Right atrium auricular region (tissue), 2 donors: ENCODE data around the gene RET. TPM values are rescaled to one million over a fixed set of nuclear protein-coding genes. Genes with fewer than 3 reads are reported as not detected.
"Not testable (repeated sequence)": the region's sequence is repeated elsewhere in the genome, so short reads cannot be mapped to it uniquely, and the experiment has no call there.

Experiments
- DNase-seq: peaks from one replicate; pipeline ENCODE4 v3.0.0-alpha.2; 2019; ENCODE audit warnings: low spot score
- H3K27ac ChIP-seq, 2 donors: fragments of 200-600 bp; sonication (generic); 1 replicate in 1 of 2; 2 replicates in 1 of 2; pipeline ENCODE4 v1.5.1; 2016 to 2019
- H3K27me3 ChIP-seq, 2 donors: fragments of 200-600 bp; sonication (generic); one replicate each; pipeline versions ENCODE4 v1.5.1 to v1.6.0; 2017 to 2019
- H3K36me3 ChIP-seq: fragments of 200-600 bp; sonication (generic); one replicate; pipeline ENCODE4 v1.5.1; 2016
- H3K4me1 ChIP-seq, 2 donors: fragments of 200-600 bp; sonication (generic); one replicate each; pipeline versions ENCODE4 v1.5.1 to v1.6.0; 2017 to 2019
- H3K4me3 ChIP-seq, 2 donors: fragments of 200-600 bp; sonication (generic); 1 replicate in 1 of 2; 2 replicates in 1 of 2; pipeline ENCODE4 v1.5.1; 2017 to 2019; ENCODE audit warnings: mild to moderate bottlenecking in 1 of 2, moderate library complexity in 1 of 2
- H3K9me3 ChIP-seq, 2 donors: fragments of 200-600 bp; sonication (generic); one replicate each; pipeline ENCODE4 v1.5.1; 2019
- total RNA-seq, 2 donors: library from RNA; depleted of rRNA; stranded (reverse); fragments of >200 nt; gene quantifications; one replicate each; pipeline ENCODE4 v1.1.0, GENCODE V29; 2016
- TF ChIP-seq, protein P1 (sequence below), 2 donors: fragments of 200-600 bp; sonication (generic); IDR thresholded peaks; one replicate each; pipeline ENCODE4 v1.5.1; 2019; ENCODE audit warnings: antibody characterized with exemption in 2 of 2

RET gene
- total RNA-seq, 2 donors from 2014 or later, result 0.12 to 0.44 TPM

DNA sequence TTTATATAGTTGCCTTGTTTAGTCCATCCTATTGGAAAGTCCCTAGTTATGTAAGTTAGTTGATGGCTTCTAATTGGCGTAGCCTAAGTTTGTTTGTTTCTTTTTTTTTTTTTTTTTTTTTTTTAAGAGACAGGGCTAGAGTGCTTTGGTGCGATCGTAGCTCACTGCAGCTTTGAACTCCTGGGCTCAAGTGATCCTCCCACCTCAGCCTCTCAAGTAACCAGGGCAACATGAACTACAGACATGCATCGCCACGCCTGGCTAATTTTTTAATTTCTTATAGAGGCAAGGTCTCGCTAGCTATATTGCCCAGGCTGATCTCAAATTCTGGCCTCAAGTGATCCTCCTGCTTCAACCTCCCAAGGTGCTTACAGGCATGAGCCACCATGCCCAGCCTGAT, 68.4 kb downstream of the RET start:
- H3K9me3 ChIP-seq, result no peaks in the 10 kb centered on the region
- peaks cover 0 to 5% of the 10 kb centered on the region in 2 donors for H3K4me1 ChIP-seq
- no peak overlapping the region for H3K27ac ChIP-seq
- H3K27me3 ChIP-seq, result no peaks in the 10 kb centered on the region
- no peak overlapping the region for H3K4me3 ChIP-seq
- TF ChIP-seq, protein P1, sequence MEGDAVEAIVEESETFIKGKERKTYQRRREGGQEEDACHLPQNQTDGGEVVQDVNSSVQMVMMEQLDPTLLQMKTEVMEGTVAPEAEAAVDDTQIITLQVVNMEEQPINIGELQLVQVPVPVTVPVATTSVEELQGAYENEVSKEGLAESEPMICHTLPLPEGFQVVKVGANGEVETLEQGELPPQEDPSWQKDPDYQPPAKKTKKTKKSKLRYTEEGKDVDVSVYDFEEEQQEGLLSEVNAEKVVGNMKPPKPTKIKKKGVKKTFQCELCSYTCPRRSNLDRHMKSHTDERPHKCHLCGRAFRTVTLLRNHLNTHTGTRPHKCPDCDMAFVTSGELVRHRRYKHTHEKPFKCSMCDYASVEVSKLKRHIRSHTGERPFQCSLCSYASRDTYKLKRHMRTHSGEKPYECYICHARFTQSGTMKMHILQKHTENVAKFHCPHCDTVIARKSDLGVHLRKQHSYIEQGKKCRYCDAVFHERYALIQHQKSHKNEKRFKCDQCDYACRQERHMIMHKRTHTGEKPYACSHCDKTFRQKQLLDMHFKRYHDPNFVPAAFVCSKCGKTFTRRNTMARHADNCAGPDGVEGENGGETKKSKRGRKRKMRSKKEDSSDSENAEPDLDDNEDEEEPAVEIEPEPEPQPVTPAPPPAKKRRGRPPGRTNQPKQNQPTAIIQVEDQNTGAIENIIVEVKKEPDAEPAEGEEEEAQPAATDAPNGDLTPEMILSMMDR (IDR thresholded peaks at IDR 0.05), result no peak
- no peaks in the 10 kb centered on the region for H3K36me3 ChIP-seq
- DNase-seq, result no peak

DNA sequence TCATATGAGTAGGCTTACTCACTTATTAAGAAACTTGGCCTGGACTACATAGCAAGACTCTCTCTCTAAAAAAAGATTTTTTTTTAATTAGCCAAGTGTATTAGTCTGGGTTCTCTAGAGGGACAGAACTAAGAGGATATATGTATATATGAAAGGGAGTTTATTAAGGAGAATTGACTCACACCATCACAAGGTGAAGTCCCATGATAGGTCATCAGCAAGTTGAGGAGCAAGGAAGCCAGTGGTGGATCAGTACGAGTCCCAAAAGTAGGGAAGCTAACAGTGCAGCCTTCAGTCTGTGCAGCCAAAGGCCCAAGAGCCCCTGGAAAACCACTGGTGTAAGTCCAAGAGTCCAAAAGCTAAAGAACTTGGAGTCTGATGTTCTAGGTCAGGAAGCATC, 69.1 kb downstream of the RET start:
- not testable (repeated sequence) for H3K9me3 ChIP-seq, H3K4me3 ChIP-seq, H3K36me3 ChIP-seq, H3K27me3 ChIP-seq, H3K27ac ChIP-seq, DNase-seq, H3K4me1 ChIP-seq

DNA sequence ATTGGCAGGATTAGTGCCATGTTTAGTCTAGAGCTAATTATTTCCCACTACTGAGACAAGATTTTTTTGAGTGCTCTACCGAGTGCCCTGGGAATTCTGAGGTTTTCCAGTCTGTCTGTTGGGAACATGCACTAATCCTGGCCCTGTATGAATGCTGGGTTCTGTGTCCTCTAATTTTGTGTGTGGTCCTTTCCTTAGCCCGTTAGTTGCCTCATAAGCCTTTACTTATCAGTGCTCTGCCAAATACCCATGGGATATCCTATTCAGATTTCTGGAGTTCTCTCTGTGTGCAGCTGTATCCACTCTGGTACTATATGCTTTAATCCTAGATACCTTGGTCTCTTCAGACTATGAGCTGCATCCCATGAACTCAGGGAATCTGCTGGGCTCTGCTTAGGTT, 74.5 kb downstream of the RET start:
- Histone ChIP-seq H3K9me3 (no peaks in the 10 kb centered on the region), H3K27ac (no peak overlapping the region), H3K4me3 (no peak overlapping the region), H3K36me3 (no peaks in the 10 kb centered on the region), H3K4me1 (peaks cover 0 to 11% of the 10 kb centered on the region in 2 donors), H3K27me3 (no peaks in the 10 kb centered on the region)
- TF ChIP-seq, protein P1 (IDR thresholded peaks at IDR 0.05), result no peak
- no peak for DNase-seq

DNA sequence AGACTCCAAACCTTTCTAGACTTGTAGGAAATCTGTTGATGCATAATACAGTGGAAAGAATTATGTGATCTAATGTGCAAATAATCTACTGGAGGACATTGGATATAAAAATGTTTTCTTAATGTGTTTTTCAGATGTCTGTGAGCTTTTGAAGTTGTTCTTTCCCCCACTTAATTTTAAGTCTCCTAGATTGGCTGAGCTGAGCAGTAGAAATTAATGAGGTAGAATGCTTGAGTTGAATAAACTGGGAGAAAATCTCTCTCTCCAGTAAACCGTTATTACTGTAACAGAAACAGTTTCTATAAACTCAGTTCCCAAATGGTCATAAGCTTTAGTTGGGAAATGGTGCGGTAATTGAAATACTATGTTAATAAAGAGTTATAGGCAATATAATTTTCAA, 77.0 kb downstream of the RET start:
- no peak overlapping the region for H3K27ac ChIP-seq
- H3K4me1 ChIP-seq, result peaks cover 0 to 11% of the 10 kb centered on the region in 2 donors
- no peaks in the 10 kb centered on the region for H3K9me3 ChIP-seq
- DNase-seq, result no peak
- H3K4me3 ChIP-seq, result no peak overlapping the region
- H3K36me3 ChIP-seq, result no peaks in the 10 kb centered on the region
- TF ChIP-seq, protein P1 (IDR thresholded peaks at IDR 0.05), result no peak
- H3K27me3 ChIP-seq, result no peaks in the 10 kb centered on the region

DNA sequence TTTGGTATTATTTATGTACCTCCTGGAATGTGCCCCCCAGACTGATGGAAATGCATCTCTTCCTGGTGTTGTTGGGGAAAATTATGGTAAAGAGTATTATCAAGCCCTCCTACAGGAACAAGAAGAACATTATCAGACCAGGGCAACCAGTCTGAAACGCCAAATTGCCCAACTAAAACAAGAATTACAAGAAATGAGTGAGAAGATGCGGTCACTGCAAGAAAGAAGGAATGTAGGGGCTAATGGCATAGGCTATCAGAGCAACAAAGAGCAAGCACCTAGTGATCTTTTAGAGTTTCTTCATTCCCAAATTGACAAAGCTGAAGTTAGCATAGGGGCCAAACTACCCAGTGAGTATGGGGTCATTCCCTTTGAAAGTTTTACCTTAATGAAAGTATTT, 78.4 kb downstream of the RET start:
- H3K27ac ChIP-seq, result no peak overlapping the region
- DNase-seq, result no peak
- H3K27me3 ChIP-seq, result no peaks in the 10 kb centered on the region
- H3K4me1 ChIP-seq, result peaks cover 0 to 11% of the 10 kb centered on the region in 2 donors
- no peaks in the 10 kb centered on the region for H3K9me3 ChIP-seq
- H3K4me3 ChIP-seq, result no peak overlapping the region
- TF ChIP-seq, protein P1 (IDR thresholded peaks at IDR 0.05), result no peak
- no peaks in the 10 kb centered on the region for H3K36me3 ChIP-seq

DNA sequence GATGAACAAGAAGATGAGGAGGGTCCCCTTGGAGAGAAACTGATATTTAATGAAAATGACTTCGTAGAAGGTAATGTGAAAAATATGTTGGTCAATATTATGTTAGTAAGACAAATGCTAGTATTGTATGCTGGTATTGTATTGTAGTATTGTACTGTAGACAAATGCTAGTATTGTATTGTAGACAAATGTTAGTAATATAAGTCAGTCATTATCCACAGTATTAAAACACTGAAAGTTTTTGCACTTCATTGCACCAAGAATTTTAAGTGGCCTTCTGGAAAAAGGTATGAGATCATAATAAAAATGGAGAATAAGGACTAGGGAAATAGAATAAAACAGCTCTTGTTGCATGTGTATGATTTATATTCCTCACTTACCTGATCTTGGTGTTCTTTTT, 78.9 kb downstream of the RET start:
- Histone ChIP-seq H3K27ac (no peak overlapping the region), H3K4me3 (no peak overlapping the region), H3K4me1 (peaks cover 0 to 11% of the 10 kb centered on the region in 2 donors), H3K9me3 (no peaks in the 10 kb centered on the region), H3K27me3 (no peaks in the 10 kb centered on the region), H3K36me3 (no peaks in the 10 kb centered on the region)
- TF ChIP-seq, protein P1 (IDR thresholded peaks at IDR 0.05), result no peak
- no peak for DNase-seq
